Measurements from ENCODE around the gene WDR49. TPM values are rescaled to one million over a fixed set of nuclear protein-coding genes. Genes with fewer than 3 reads are reported as not detected.

The WDR49 gene
- total and polyA plus RNA-seq, 7 donors: 0.06 to 2.5 (median 0.81) TPM; not detected in 2

GRCh38 chr3:167453815-167454214, 199.9 kb downstream of the WDR49 start:
- no peak overlapping the region for H3K4me3 ChIP-seq
- no peaks in the 10 kb centered on the region for H3K9me3 ChIP-seq
- H3K27me3 ChIP-seq: no peaks in the 10 kb centered on the region
- DNase-seq: no peak
- H3K4me1 ChIP-seq: no peaks in the 10 kb centered on the region
- no peaks in the 10 kb centered on the region for H3K36me3 ChIP-seq
- TF ChIP-seq EP300 (IDR thresholded peaks at IDR 0.05) (no peak), POLR2AphosphoS5 (IDR thresholded peaks at IDR 0.05) (no peak), POLR2A (IDR thresholded peaks at IDR 0.05) (no peak)
- TF ChIP-seq, protein P1, sequence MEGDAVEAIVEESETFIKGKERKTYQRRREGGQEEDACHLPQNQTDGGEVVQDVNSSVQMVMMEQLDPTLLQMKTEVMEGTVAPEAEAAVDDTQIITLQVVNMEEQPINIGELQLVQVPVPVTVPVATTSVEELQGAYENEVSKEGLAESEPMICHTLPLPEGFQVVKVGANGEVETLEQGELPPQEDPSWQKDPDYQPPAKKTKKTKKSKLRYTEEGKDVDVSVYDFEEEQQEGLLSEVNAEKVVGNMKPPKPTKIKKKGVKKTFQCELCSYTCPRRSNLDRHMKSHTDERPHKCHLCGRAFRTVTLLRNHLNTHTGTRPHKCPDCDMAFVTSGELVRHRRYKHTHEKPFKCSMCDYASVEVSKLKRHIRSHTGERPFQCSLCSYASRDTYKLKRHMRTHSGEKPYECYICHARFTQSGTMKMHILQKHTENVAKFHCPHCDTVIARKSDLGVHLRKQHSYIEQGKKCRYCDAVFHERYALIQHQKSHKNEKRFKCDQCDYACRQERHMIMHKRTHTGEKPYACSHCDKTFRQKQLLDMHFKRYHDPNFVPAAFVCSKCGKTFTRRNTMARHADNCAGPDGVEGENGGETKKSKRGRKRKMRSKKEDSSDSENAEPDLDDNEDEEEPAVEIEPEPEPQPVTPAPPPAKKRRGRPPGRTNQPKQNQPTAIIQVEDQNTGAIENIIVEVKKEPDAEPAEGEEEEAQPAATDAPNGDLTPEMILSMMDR (IDR thresholded peaks at IDR 0.05): no peak
- 90 to 92% methylated on average over 2 of the region's 2 CpGs for WGBS, 2 donors
- H3K27ac ChIP-seq: no peak overlapping the region
- intact Hi-C loops (cut with DNase I): no loop called here

- 0 to 54% methylated on average over 1 of the region's 1 CpG for WGBS, 2 donors
- H3K27me3 ChIP-seq: no peaks in the 10 kb centered on the region
- no peak overlapping the region for H3K27ac ChIP-seq
- no peaks in the 10 kb centered on the region for H3K9me3 ChIP-seq
- no peak for TF ChIP-seq EP300 (IDR thresholded peaks at IDR 0.05)
- TF ChIP-seq POLR2AphosphoS5 (IDR thresholded peaks at IDR 0.05): no peak
- TF ChIP-seq POLR2A (IDR thresholded peaks at IDR 0.05): no peak
- TF ChIP-seq, protein P1 (IDR thresholded peaks at IDR 0.05): no peak
- DNase-seq: no peak
- intact Hi-C loops (cut with DNase I): no loop called here
- H3K4me1 ChIP-seq: no peaks in the 10 kb centered on the region
- no peak overlapping the region for H3K4me3 ChIP-seq
- H3K36me3 ChIP-seq: no peaks in the 10 kb centered on the region
Observed at GRCh38 chr3:167451282-167451681, 202.5 kb downstream of the WDR49 start.

- no peak overlapping the region for H3K4me3 ChIP-seq
- WGBS, 2 donors: 66 to 74% methylated on average over 2 of the region's 2 CpGs
- no peak overlapping the region for H3K27ac ChIP-seq
- no peaks in the 10 kb centered on the region for H3K9me3 ChIP-seq
- no peaks in the 10 kb centered on the region for H3K36me3 ChIP-seq
- no peaks in the 10 kb centered on the region for H3K27me3 ChIP-seq
- no peaks in the 10 kb centered on the region for H3K4me1 ChIP-seq
- intact Hi-C loops (cut with DNase I): no loop called here
- no peak for DNase-seq
- no peak for TF ChIP-seq EP300 (IDR thresholded peaks at IDR 0.05)
- no peak for TF ChIP-seq POLR2A (IDR thresholded peaks at IDR 0.05)
Observed at GRCh38 chr3:167450675-167451074, 203.1 kb downstream of the WDR49 start.

DNA sequence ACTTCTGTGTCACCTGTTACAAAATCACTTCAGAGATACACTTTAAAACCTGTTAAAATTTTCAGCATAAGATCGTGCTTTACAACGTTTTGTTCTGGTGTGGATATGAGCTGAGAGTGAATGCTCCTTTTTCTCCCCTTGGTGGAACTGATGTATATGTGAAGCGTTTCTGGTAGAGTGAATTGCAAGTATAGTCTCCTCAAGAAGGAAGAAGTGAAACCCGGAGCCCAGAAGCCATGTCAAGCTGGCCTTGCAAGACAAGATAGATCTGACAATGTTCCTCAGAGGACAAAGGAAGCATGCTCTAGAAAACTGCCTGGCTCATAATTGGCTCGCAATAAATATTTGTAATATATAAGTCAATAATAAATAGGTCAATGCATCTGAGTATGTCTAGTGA, 203.5 kb downstream of the WDR49 start:
- Histone ChIP-seq H3K9me3 (no peaks in the 10 kb centered on the region), H3K27ac (no peak overlapping the region), H3K4me1 (no peaks in the 10 kb centered on the region), H3K36me3 (no peaks in the 10 kb centered on the region), H3K4me3 (no peak overlapping the region), H3K27me3 (no peaks in the 10 kb centered on the region)
- 79 to 84% methylated on average over 5 of the region's 5 CpGs for WGBS, 2 donors
- TF ChIP-seq, protein P1 (IDR thresholded peaks at IDR 0.05): no peak
- TF ChIP-seq POLR2A (IDR thresholded peaks at IDR 0.05) (no peak), EP300 (IDR thresholded peaks at IDR 0.05) (no peak), POLR2AphosphoS5 (IDR thresholded peaks at IDR 0.05) (no peak)
- intact Hi-C loops (cut with DNase I): no loop called here
- DNase-seq: no peak

- no peaks in the 10 kb centered on the region for H3K4me1 ChIP-seq
- H3K36me3 ChIP-seq: no peaks in the 10 kb centered on the region
- no peaks in the 10 kb centered on the region for H3K9me3 ChIP-seq
- TF ChIP-seq EP300 (IDR thresholded peaks at IDR 0.05) (no peak), POLR2A (IDR thresholded peaks at IDR 0.05) (no peak), POLR2AphosphoS5 (IDR thresholded peaks at IDR 0.05) (no peak)
- TF ChIP-seq, protein P1 (IDR thresholded peaks at IDR 0.05): no peak
- no peak for DNase-seq
- intact Hi-C loops (cut with DNase I): no loop called here
- no peak overlapping the region for H3K27ac ChIP-seq
- no peak overlapping the region for H3K4me3 ChIP-seq
- H3K27me3 ChIP-seq: no peaks in the 10 kb centered on the region
Observed at GRCh38 chr3:167445491-167445890, 208.3 kb downstream of the WDR49 start.
